Measurements from ENCODE around the gene STK11.

The STK11 gene

GRCh38 chr19:1210227-1210538 is 4.6 kb downstream of the STK11 start:
- no peak for DNase-seq

- DNase-seq = no peak
Measured at GRCh38 chr19:1211494-1212234, 6.1 kb downstream of the STK11 start.

- no peak for DNase-seq
Measured at GRCh38 chr19:1213391-1214286, 8.1 kb downstream of the STK11 start.

GRCh38 chr19:1214299-1214861 is 8.8 kb downstream of the STK11 start:
- no peak for DNase-seq

GRCh38 chr19:1214862-1215731 is 9.5 kb downstream of the STK11 start:
- DNase-seq = no peak

GRCh38 chr19:1216756-1217155 is 11.2 kb downstream of the STK11 start:
- no peak for DNase-seq

GRCh38 chr19:1217366-1217765 is 11.8 kb downstream of the STK11 start:
- DNase-seq = no peak

GRCh38 chr19:1218751-1219567 is 13.4 kb downstream of the STK11 start:
- DNase-seq = no peak

GRCh38 chr19:1219786-1220476 is 14.4 kb downstream of the STK11 start:
- no peak for DNase-seq

GRCh38 chr19:1220477-1220930 is 14.9 kb downstream of the STK11 start:
- no peak for DNase-seq

- DNase-seq = no peak
Measured at GRCh38 chr19:1220976-1221903, 15.7 kb downstream of the STK11 start.

GRCh38 chr19:1221904-1222255 is 16.3 kb downstream of the STK11 start:
- no peak for DNase-seq

GRCh38 chr19:1222394-1222793 is 16.8 kb downstream of the STK11 start:
- no peak for DNase-seq

- no peak for DNase-seq
Measured at GRCh38 chr19:1223018-1223855, 17.7 kb downstream of the STK11 start.

GRCh38 chr19:1224047-1224825 is 18.7 kb downstream of the STK11 start:
- no peak for DNase-seq

- DNase-seq = no peak
Measured at GRCh38 chr19:1224847-1225246, 19.3 kb downstream of the STK11 start.

- no peak for DNase-seq
Measured at GRCh38 chr19:1225440-1226226, 20.1 kb downstream of the STK11 start.

GRCh38 chr19:1226227-1226518 is 20.6 kb downstream of the STK11 start:
- DNase-seq = no peak
